ES-I3 (cell line): ENCODE results near the gene TSSK2.

Experiments used
- H3K36me3 ChIP-seq: 2 replicates; pipeline ENCODE4 v1.6.1; 2013; ENCODE audit warnings: mild to moderate bottlenecking, low read length, control low read depth, moderate library complexity; ENCODE audit not compliant: insufficient read depth
- H3K4me1 ChIP-seq: 2 replicates; pipeline ENCODE4 v1.6.1; 2013; ENCODE audit warnings: mild to moderate bottlenecking, control low read depth, low read length; ENCODE audit not compliant: insufficient read depth
- H3K9ac ChIP-seq: 2 replicates; pipeline ENCODE4 v1.6.1; 2013; ENCODE audit warnings: low read depth, mild to moderate bottlenecking, low read length, moderate library complexity
- H3K9me3 ChIP-seq: 2 replicates; pipeline ENCODE4 v1.6.1; 2013; ENCODE audit warnings: mild to moderate bottlenecking, low read length, moderate library complexity; ENCODE audit not compliant: control insufficient read depth, insufficient read depth

TSSK2 gene

GRCh38 chr22:19172213-19173046 is 41.3 kb downstream of the TSSK2 start:
- Histone ChIP-seq H3K9me3 (no peaks in the 10 kb centered on the region), H3K36me3 (no peaks in the 10 kb centered on the region; the same call in 1 of the 2 replicates), H3K4me1 (peaks cover 36% of the 10 kb centered on the region)

GRCh38 chr22:19173047-19174035 is 42.2 kb downstream of the TSSK2 start:
- Histone ChIP-seq H3K4me1 (peaks cover 36% of the 10 kb centered on the region), H3K36me3 (no peaks in the 10 kb centered on the region; the same call in 1 of the 2 replicates), H3K9me3 (no peaks in the 10 kb centered on the region), H3K9ac (no peak overlapping the region)

More at GRCh38 chr22:19172213-19173046, 41.3 kb downstream of the TSSK2 start:
- peak overlapping the region; percentile 92 for H3K9ac ChIP-seq

GRCh38 chr22:19174106-19175025 is 43.3 kb downstream of the TSSK2 start:
- Histone ChIP-seq H3K4me1 (peaks cover 36% of the 10 kb centered on the region), H3K9me3 (no peaks in the 10 kb centered on the region), H3K9ac (no peak overlapping the region), H3K36me3 (no peaks in the 10 kb centered on the region; the same call in 1 of the 2 replicates)

GRCh38 chr22:19175026-19175601 is 44.0 kb downstream of the TSSK2 start:
- Histone ChIP-seq H3K9me3 (no peaks in the 10 kb centered on the region), H3K4me1 (peaks cover 42% of the 10 kb centered on the region), H3K36me3 (no peaks in the 10 kb centered on the region; the same call in 1 of the 2 replicates), H3K9ac (no peak overlapping the region)

- peaks cover 42% of the 10 kb centered on the region for H3K4me1 ChIP-seq
- no peaks in the 10 kb centered on the region; the same call in 1 of the 2 replicates for H3K36me3 ChIP-seq
- H3K9me3 ChIP-seq = no peaks in the 10 kb centered on the region
- H3K9ac ChIP-seq = no peak overlapping the region
These were observed 44.6 kb downstream of the TSSK2 start for GRCh38 chr22:19175602-19176174.

- Histone ChIP-seq H3K9ac (no peak overlapping the region), H3K9me3 (no peaks in the 10 kb centered on the region), H3K4me1 (peaks cover 42% of the 10 kb centered on the region), H3K36me3 (no peaks in the 10 kb centered on the region; the same call in 1 of the 2 replicates)
These were observed 45.1 kb downstream of the TSSK2 start for GRCh38 chr22:19176175-19176643.

- Histone ChIP-seq H3K36me3 (no peaks in the 10 kb centered on the region; the same call in 1 of the 2 replicates), H3K9me3 (no peaks in the 10 kb centered on the region), H3K4me1 (peaks cover 42% of the 10 kb centered on the region), H3K9ac (no peak overlapping the region)
These were observed 45.6 kb downstream of the TSSK2 start for GRCh38 chr22:19176732-19177131.

GRCh38 chr22:19177164-19178064 is 46.3 kb downstream of the TSSK2 start:
- Histone ChIP-seq H3K4me1 (peaks cover 42% of the 10 kb centered on the region), H3K9me3 (no peaks in the 10 kb centered on the region), H3K36me3 (no peaks in the 10 kb centered on the region; the same call in 1 of the 2 replicates), H3K9ac (peak overlapping the region; percentile 68)

GRCh38 chr22:19178065-19178656 is 47.1 kb downstream of the TSSK2 start:
- no peaks in the 10 kb centered on the region for H3K9me3 ChIP-seq
- no peaks in the 10 kb centered on the region; the same call in 1 of the 2 replicates for H3K36me3 ChIP-seq
- peak overlapping the region; percentile 68 for H3K9ac ChIP-seq
- peaks cover 38% of the 10 kb centered on the region for H3K4me1 ChIP-seq

- Histone ChIP-seq H3K9me3 (no peaks in the 10 kb centered on the region), H3K9ac (peak within 1 kb of the TSS; percentile 68), H3K36me3 (no peaks in the 10 kb centered on the region; the same call in 1 of the 2 replicates), H3K4me1 (peaks cover 34% of the 10 kb centered on the region)
These were observed 47.8 kb downstream of the TSSK2 start, which contains the start of gene SLC25A1 for GRCh38 chr22:19178657-19179496. Gene SLC25A1, minus strand, starts transcription at chr22:19178736. Its CDS starts 63 bp downstream, at chr22:19178673.

- no peaks in the 10 kb centered on the region; the same call in 1 of the 2 replicates for H3K36me3 ChIP-seq
- peak overlapping the region; percentile 68 for H3K9ac ChIP-seq
- peaks cover 30% of the 10 kb centered on the region; the same call in 1 of the 2 replicates for H3K4me1 ChIP-seq
- no peaks in the 10 kb centered on the region for H3K9me3 ChIP-seq
These were observed 48.5 kb downstream of the TSSK2 start for GRCh38 chr22:19179497-19180048.
